ENCODE measurements around the gene PCK1. TPM values are rescaled to one million over a fixed set of nuclear protein-coding genes. Genes with fewer than 3 reads are reported as not detected.
A peak's percentile ranks its signal among the peaks of the same experiment; 100 is the strongest.

The PCK1 gene
- total RNA-seq, 1 donor from 2014 or later, result under 0.01 TPM

GRCh38 chr20:57573242-57573641 is 12.3 kb downstream of the PCK1 start:
- DNase-seq (ENCODE audit: low spot score in 2 of 2) (no peak), FAIRE-seq (no peak)

GRCh38 chr20:57573894-57574293 is 13.0 kb downstream of the PCK1 start:
- FAIRE-seq, result no peak
- no peak for DNase-seq (ENCODE audit: low spot score in 2 of 2)

GRCh38 chr20:57574954-57575353 is 14.0 kb downstream of the PCK1 start:
- FAIRE-seq, result no peak

GRCh38 chr20:57576002-57576401 is 15.1 kb downstream of the PCK1 start:
- FAIRE-seq, result no peak
- no peak for DNase-seq (ENCODE audit: low spot score in 2 of 2)

More at GRCh38 chr20:57574954-57575353, 14.0 kb downstream of the PCK1 start:
- no peak for DNase-seq (ENCODE audit: low spot score in 2 of 2)

GRCh38 chr20:57576617-57577550 is 16.0 kb downstream of the PCK1 start:
- no peak for FAIRE-seq
- no peak for DNase-seq (ENCODE audit: low spot score in 2 of 2)

GRCh38 chr20:57577679-57578475 is 17.0 kb downstream of the PCK1 start:
- FAIRE-seq (no peak), DNase-seq (ENCODE audit: low spot score in 2 of 2) (no peak)

- no peak for FAIRE-seq
These were observed 17.7 kb downstream of the PCK1 start for GRCh38 chr20:57578476-57579165.

GRCh38 chr20:57579331-57579897 is 18.5 kb downstream of the PCK1 start:
- no peak for FAIRE-seq
- no peak for DNase-seq (ENCODE audit: low spot score in 2 of 2)

More at GRCh38 chr20:57578476-57579165, 17.7 kb downstream of the PCK1 start:
- no peak for DNase-seq (ENCODE audit: low spot score in 2 of 2)

- FAIRE-seq, result no peak
- DNase-seq (ENCODE audit: low spot score in 2 of 2), result no peak
These were observed 19.1 kb downstream of the PCK1 start for GRCh38 chr20:57579898-57580447.

GRCh38 chr20:57580478-57581201 is 19.7 kb downstream of the PCK1 start:
- DNase-seq (ENCODE audit: low spot score in 2 of 2), result no peak

GRCh38 chr20:57581202-57582028 is 20.5 kb downstream of the PCK1 start:
- DNase-seq (ENCODE audit: low spot score in 2 of 2), result no peak
- FAIRE-seq, result no peak

More at GRCh38 chr20:57580478-57581201, 19.7 kb downstream of the PCK1 start:
- FAIRE-seq, result no peak

GRCh38 chr20:57582029-57582378 is 21.1 kb downstream of the PCK1 start:
- DNase-seq (ENCODE audit: low spot score in 2 of 2) (no peak), FAIRE-seq (no peak)

- DNase-seq (ENCODE audit: low spot score in 2 of 2) (peak in 1 of 2 donors; percentile 44), FAIRE-seq (no peak)
These were observed 21.8 kb downstream of the PCK1 start for GRCh38 chr20:57582432-57583288.

GRCh38 chr20:57583289-57584257 is 22.7 kb downstream of the PCK1 start:
- no peak for FAIRE-seq
- DNase-seq (ENCODE audit: low spot score in 2 of 2), result no peak

- DNase-seq (ENCODE audit: low spot score in 2 of 2) (no peak), FAIRE-seq (no peak)
These were observed 24.0 kb downstream of the PCK1 start for GRCh38 chr20:57584768-57585461.

Measured in frontal cortex (tissue), 4 donors.